ENCODE results near the gene NT5E. TPM values are rescaled to one million over a fixed set of nuclear protein-coding genes. Genes with fewer than 3 reads are reported as not detected.

NT5E gene
- total RNA-seq, 4 donors from 2014 or later: 0.68 to 6.7 (median 3.2) TPM

- WGBS, 2 donors: 23 to 27% methylated on average over 9 to 10 of the region's 10 CpGs
- H3K27ac ChIP-seq: peak overlapping the region in 1 of 4 donors; percentile 6
- no peaks in the 10 kb centered on the region for H3K9me3 ChIP-seq
- no peak for TF ChIP-seq POLR2A (IDR thresholded peaks at IDR 0.05)
- TF ChIP-seq CTCF (IDR thresholded peaks at IDR 0.05): peak; percentile 98 to 100 (median 99)
- intact Hi-C loops (cut with DNase I): loop anchor here (2.0 kb wide), 1 partner anchor 128 kb away; no protein-coding TSS in a partner anchor
- H3K36me3 ChIP-seq: no peaks in the 10 kb centered on the region
- DNase-seq: no peak
- no peaks in the 10 kb centered on the region for H3K27me3 ChIP-seq
- H3K4me1 ChIP-seq: peaks cover 0 to 8% (median 0%) of the 10 kb centered on the region in 3 donors
- H3K4me3 ChIP-seq: no peak overlapping the region
These were observed 33.2 kb downstream of the NT5E start for GRCh38 chr6:85482905-85483700.

- intact Hi-C loops (cut with DNase I): loop anchor here (2.0 kb wide), 1 partner anchor 129 kb away; no protein-coding TSS in a partner anchor
- WGBS, 2 donors: 67 to 76% methylated on average over 4 of the region's 4 CpGs
These were observed 34.0 kb downstream of the NT5E start for GRCh38 chr6:85483846-85484245.

GRCh38 chr6:85484948-85485347, 35.1 kb downstream of the NT5E start:
- intact Hi-C loops (cut with DNase I): no loop called here
- DNase-seq: no peak
- 78 to 80% methylated on average over 3 to 5 of the region's 5 CpGs for WGBS, 2 donors

More at GRCh38 chr6:85483846-85484245, 34.0 kb downstream of the NT5E start:
- H3K9me3 ChIP-seq: no peaks in the 10 kb centered on the region
- no peak overlapping the region for H3K4me3 ChIP-seq
- H3K27ac ChIP-seq: no peak overlapping the region
- no peaks in the 10 kb centered on the region for H3K27me3 ChIP-seq
- H3K36me3 ChIP-seq: no peaks in the 10 kb centered on the region
- TF ChIP-seq CTCF (IDR thresholded peaks at IDR 0.05) (no peak), POLR2A (IDR thresholded peaks at IDR 0.05) (no peak)
- peaks cover 0 to 8% (median 0%) of the 10 kb centered on the region in 3 donors for H3K4me1 ChIP-seq
- no peak for DNase-seq

GRCh38 chr6:85490516-85491248, 40.8 kb downstream of the NT5E start:
- no peak for TF ChIP-seq CTCF (IDR thresholded peaks at IDR 0.05)
- TF ChIP-seq POLR2A (IDR thresholded peaks at IDR 0.05): no peak
- Histone ChIP-seq H3K4me1 (no peaks in the 10 kb centered on the region), H3K27me3 (no peaks in the 10 kb centered on the region), H3K27ac (no peak overlapping the region), H3K36me3 (no peaks in the 10 kb centered on the region), H3K4me3 (no peak overlapping the region), H3K9me3 (no peaks in the 10 kb centered on the region)
- intact Hi-C loops (cut with DNase I): no loop called here
- DNase-seq: no peak
- WGBS, 2 donors: 34 to 84% methylated on average over 2 to 6 of the region's 6 CpGs

More at GRCh38 chr6:85484948-85485347, 35.1 kb downstream of the NT5E start:
- H3K27me3 ChIP-seq: no peaks in the 10 kb centered on the region
- H3K9me3 ChIP-seq: no peaks in the 10 kb centered on the region
- no peaks in the 10 kb centered on the region for H3K36me3 ChIP-seq
- no peak overlapping the region for H3K27ac ChIP-seq
- no peak for TF ChIP-seq POLR2A (IDR thresholded peaks at IDR 0.05)
- TF ChIP-seq CTCF (IDR thresholded peaks at IDR 0.05): no peak
- peaks cover 0 to 8% (median 0%) of the 10 kb centered on the region in 3 donors for H3K4me1 ChIP-seq
- no peak overlapping the region for H3K4me3 ChIP-seq

- TF ChIP-seq POLR2A (IDR thresholded peaks at IDR 0.05): no peak
- no peak for TF ChIP-seq CTCF (IDR thresholded peaks at IDR 0.05)
These were observed 43.5 kb downstream of the NT5E start for GRCh38 chr6:85493389-85493788.

More at GRCh38 chr6:85493389-85493788, 43.5 kb downstream of the NT5E start:
- intact Hi-C loops (cut with DNase I): no loop called here
- DNase-seq: no peak
- Histone ChIP-seq H3K9me3 (peaks cover 0 to 7% (median 0%) of the 10 kb centered on the region in 3 donors), H3K4me3 (no peak overlapping the region), H3K36me3 (no peaks in the 10 kb centered on the region), H3K27ac (no peak overlapping the region), H3K27me3 (no peaks in the 10 kb centered on the region), H3K4me1 (no peaks in the 10 kb centered on the region)
- WGBS, 2 donors: 81 to 100% methylated on average over 1 of the region's 1 CpG

All from esophagus squamous epithelium (tissue), 5 donors.